Measurements from ENCODE around the gene TRAF4.

The TRAF4 gene

GRCh38 chr17:28703552-28704218 is 40.1 kb upstream of the TRAF4 start:
- no peak overlapping the region for H3K27ac ChIP-seq
- TF ChIP-seq CTCF (conservative IDR thresholded peaks at IDR 0.05) = no peak

GRCh38 chr17:28704219-28704858 is 39.5 kb upstream of the TRAF4 start:
- TF ChIP-seq ZFX (IDR thresholded peaks at IDR 0.05) = no peak
- TF ChIP-seq CTCF (conservative IDR thresholded peaks at IDR 0.05) = no peak
- H3K27ac ChIP-seq = no peak overlapping the region

GRCh38 chr17:28705074-28705659 is 38.6 kb upstream of the TRAF4 start:
- no peak overlapping the region for H3K27ac ChIP-seq
- TF ChIP-seq CTCF (conservative IDR thresholded peaks at IDR 0.05) (no peak), ZFX (IDR thresholded peaks at IDR 0.05) (no peak)

GRCh38 chr17:28705728-28706334 is 38.0 kb upstream of the TRAF4 start:
- TF ChIP-seq CTCF (conservative IDR thresholded peaks at IDR 0.05) = no peak
- TF ChIP-seq ZFX (IDR thresholded peaks at IDR 0.05) = no peak
- no peak overlapping the region for H3K27ac ChIP-seq

- TF ChIP-seq CTCF (conservative IDR thresholded peaks at IDR 0.05) = no peak
- no peak for TF ChIP-seq ZFX (IDR thresholded peaks at IDR 0.05)
- no peak overlapping the region for H3K27ac ChIP-seq
Measured at GRCh38 chr17:28706471-28707338, 37.1 kb upstream of the TRAF4 start.

- no peak overlapping the region for H3K27ac ChIP-seq
- TF ChIP-seq ZFX (IDR thresholded peaks at IDR 0.05) = no peak
- TF ChIP-seq CTCF (conservative IDR thresholded peaks at IDR 0.05) = no peak
Measured at GRCh38 chr17:28707339-28707720, 36.5 kb upstream of the TRAF4 start.
